22Rv1 (cell line): ENCODE results near the gene CDC42BPG.

Experiments used
- ZFX ChIP-seq: fragments of 450-650 bp; IDR thresholded peaks from 2 replicates; pipeline ENCODE4 v1.6.1; 2017; ENCODE audit warnings: antibody characterized with exemption, borderline replicate concordance
- TF ChIP-seq, protein P1 (sequence below): fragments of 450-650 bp; IDR thresholded peaks from 2 replicates; pipeline ENCODE4 v1.5.1; 2017; ENCODE audit warnings: mild to moderate bottlenecking

DNA sequence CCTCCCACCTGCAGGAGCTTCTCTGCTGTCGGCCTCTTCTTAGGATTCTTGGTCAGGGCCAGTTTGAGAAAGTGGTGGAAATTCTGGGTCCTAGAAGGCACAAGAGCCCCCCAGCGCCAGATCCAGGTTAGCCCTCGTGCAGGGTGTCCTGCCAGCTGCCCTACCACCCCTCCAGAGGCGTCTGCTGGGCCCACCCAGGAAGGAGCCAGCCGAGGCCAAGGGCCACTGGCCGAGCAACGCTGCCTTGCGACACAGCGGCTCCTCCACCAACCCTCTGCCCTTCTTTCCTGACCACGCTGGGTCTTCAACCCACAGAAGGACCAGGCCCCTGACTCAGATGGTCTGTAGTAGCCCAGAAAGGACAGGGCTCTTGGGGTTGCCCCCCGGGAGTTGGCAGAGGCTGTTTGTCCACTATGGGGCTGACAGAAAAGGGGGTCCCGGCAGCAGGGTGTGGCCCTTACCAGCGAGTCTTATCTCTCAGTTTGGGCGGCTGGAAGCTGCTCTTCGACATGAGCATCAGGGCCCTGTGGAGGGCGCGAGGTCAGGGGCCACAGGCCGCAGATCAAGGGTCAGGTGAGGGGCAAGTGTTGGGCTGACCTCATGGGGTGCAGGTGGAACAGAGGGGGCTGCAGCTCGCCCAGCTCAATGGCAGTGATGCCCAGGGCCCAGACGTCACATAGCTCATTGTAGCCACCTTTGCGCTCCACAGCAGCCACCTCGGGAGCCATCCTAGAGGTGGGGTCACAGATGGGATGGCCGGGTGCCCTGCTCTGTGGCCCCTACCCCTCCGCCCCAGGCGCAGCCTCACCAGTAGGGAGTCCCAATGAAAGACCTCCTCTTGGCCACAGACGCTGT lies 43.9 kb downstream of the CDC42BPG start:
- TF ChIP-seq, protein P1, sequence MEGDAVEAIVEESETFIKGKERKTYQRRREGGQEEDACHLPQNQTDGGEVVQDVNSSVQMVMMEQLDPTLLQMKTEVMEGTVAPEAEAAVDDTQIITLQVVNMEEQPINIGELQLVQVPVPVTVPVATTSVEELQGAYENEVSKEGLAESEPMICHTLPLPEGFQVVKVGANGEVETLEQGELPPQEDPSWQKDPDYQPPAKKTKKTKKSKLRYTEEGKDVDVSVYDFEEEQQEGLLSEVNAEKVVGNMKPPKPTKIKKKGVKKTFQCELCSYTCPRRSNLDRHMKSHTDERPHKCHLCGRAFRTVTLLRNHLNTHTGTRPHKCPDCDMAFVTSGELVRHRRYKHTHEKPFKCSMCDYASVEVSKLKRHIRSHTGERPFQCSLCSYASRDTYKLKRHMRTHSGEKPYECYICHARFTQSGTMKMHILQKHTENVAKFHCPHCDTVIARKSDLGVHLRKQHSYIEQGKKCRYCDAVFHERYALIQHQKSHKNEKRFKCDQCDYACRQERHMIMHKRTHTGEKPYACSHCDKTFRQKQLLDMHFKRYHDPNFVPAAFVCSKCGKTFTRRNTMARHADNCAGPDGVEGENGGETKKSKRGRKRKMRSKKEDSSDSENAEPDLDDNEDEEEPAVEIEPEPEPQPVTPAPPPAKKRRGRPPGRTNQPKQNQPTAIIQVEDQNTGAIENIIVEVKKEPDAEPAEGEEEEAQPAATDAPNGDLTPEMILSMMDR = no peak
- TF ChIP-seq ZFX = no peak
